ENCODE data around the gene PPP2R5D.
"Not testable (repeated sequence)": the region's sequence is repeated elsewhere in the genome, so short reads cannot be mapped to it uniquely, and the experiment has no call there.

The PPP2R5D gene

DNA sequence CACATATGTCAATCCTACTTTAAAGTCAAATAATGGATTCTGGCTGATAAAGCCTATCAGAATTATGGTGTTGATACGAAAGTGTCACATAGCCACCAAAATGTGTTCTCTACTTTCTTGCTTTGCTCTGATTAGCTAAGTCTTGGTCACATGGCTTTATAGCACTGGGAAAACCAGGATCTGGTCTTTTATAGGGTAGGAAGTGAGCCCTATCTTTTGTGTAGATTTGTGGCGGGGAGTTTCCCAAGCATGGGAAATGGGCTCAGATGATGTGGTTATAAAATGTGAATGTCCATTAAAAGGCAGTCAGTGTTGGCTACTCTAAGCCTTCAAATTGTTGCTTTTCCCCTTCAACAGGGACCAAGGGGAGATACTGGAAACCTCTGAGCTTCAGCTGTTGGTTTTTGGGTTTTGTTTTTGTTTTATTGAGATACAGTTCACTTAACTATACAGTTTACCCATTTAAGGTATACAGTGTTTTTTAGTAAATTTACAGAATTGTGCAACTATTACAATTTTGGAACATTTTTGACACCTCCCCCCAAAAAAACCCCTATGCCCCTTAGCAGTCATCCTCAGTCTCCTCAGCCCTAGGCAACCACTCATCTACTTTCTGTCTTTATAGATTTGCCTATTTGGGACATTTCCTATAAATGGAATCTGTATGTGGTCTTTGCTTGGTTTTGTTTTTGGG is 49.3 kb downstream of the PPP2R5D start:
- no peak for DNase-seq

GRCh38 chr6:43034190-43034525 is 49.8 kb downstream of the PPP2R5D start:
- no peak for DNase-seq

DNA sequence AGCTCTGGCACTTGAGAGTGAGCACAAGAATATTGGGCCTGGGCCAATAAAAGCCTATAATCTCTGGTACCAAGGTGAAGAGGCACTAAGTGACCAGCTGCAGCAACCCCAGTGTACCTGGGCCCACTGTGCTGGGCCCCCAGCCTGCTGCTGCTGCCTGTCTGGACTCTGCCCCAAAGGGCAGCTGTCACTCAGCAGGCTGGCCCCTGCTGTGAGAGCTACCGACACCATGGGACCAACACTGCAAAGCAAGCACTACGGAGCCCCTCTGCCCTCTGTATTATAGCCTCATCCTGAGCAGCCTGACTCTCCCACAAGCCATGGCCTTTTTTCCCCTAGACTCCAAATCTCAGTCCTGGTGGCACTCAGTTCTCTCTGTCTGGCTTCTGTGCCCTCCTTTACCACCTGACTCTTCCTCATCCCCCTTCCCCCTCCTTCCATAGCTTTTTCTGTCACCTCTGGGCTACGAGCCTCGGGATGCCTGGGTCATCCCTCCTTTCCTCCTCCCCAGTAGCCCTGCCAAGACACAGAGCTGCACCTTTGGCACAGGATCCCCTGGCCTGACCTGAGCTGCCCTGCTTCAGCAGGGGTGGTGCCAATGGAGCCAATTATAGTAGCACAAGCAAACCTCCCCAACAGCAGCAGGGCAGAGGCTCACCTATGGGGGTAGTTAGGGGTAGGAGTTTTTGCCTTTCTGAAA is 51.3 kb downstream of the PPP2R5D start:
- DNase-seq: no peak

DNA sequence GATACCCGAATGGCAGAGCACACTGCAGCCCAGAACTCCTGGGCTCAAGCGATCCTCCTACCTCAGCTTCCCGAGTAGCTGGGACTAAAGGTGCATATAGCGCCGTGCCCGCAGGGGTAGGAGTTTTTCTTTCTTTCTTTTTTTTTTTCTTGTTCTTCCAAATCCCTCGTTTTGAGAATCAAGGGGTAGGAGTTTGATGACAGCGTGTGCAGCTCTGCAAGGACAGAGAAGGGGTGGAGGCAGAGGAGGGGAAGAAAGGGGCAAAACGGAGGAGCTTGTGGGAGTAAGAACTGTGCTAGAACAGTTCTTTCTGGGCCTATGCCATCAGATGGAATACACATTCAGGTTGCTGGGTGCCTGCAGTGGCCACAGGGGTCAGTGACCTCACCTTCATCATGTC is 52.3 kb downstream of the PPP2R5D start:
- no peak for DNase-seq

DNA sequence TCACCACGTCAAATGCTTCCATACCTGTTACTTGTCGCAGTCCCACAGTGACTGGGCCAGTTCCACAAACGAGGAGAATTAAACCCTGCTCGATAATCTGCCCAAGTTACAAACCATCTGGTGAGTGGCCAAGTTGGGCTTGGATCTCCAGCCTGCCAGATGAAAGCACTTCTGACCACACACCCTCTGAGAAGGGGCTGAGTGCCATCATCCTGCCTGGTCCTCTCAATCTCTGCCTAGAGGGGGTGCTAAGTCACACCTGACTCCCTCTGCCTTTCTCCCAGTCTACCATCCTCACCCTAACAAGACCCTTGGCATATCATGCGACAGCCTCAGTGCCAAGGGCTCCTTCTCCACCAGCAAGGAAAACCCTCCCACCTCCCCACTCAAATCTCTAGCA is 52.8 kb downstream of the PPP2R5D start:
- no peak for DNase-seq

DNA sequence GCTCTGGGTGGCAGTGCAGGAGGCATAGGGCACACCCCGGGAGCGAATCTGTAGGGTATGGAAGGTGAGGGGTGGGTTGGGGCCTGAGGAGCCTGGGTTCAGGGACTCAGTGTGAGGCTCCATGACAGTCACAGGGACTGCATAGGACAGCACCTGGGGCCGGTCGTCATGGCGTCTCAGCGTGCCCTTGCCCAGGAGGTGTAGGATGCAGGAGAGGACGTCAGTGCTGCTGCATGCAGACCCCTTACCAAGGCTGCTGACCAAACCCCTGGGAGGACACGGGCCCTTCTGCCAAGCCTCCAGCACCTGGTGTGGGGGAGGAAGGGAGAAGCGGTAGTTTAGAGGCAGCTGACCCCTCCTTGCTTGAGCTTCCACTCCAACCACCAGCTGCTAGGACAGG is 53.3 kb downstream of the PPP2R5D start:
- DNase-seq: no peak

GRCh38 chr6:43038727-43039126 is 54.4 kb downstream of the PPP2R5D start:
- DNase-seq: no peak

GRCh38 chr6:43040542-43041257 is 56.3 kb downstream of the PPP2R5D start:
- DNase-seq: no peak

- not testable (repeated sequence) for DNase-seq
Observed at GRCh38 chr6:43041475-43041874, 57.1 kb downstream of the PPP2R5D start.

GRCh38 chr6:43043310-43043709 is 58.9 kb downstream of the PPP2R5D start:
- DNase-seq: no peak

DNA sequence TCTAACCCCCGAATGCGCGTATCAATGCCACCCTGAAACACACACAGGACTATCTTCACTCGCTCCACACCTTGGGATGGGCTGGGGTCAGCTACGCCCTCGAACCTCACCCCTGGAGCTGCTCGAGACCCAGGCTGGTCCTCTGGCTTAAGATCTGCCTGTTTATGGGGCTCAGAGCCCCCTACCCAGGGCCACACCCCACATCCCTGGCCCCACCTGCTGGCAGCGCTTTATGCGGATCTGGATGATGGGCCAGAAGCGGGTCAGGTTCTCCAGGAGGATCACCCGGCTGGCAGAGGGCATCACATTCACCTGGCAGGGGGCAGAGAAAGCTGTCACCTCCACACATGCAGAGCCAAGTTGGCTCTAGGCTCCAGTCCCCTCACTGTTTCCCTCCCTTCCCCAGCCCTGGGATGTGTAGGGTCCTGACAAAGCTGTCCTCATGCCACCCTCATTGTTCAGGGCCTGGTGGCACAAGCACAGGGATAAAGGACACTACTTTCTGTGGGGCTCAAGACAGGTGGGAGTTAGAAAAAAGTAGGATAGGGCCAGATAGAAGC is 61.1 kb downstream of the PPP2R5D start:
- DNase-seq: no peak

DNA sequence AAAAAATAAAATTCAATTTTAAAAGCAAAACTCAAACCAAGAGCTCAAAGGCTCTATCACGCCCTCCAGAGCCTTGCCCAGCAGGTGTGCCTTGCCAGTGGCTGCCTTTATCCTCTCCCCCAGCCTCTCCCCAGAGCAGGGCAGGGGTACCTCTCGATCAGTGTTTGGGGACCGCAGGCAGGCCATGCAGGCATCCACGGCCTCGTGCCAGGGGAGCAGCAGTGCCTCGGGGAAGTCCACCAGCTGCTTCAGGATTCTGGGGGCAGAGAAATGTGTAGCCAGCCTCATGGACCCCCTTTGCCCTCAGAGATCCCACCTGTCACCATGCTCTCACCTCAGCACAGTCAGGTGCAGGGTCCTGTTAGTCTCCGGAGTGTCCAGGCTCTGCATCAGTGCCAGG is 63.6 kb downstream of the PPP2R5D start:
- no peak for DNase-seq

GRCh38 chr6:43050981-43051380 is 66.6 kb downstream of the PPP2R5D start:
- no peak for DNase-seq

DNA sequence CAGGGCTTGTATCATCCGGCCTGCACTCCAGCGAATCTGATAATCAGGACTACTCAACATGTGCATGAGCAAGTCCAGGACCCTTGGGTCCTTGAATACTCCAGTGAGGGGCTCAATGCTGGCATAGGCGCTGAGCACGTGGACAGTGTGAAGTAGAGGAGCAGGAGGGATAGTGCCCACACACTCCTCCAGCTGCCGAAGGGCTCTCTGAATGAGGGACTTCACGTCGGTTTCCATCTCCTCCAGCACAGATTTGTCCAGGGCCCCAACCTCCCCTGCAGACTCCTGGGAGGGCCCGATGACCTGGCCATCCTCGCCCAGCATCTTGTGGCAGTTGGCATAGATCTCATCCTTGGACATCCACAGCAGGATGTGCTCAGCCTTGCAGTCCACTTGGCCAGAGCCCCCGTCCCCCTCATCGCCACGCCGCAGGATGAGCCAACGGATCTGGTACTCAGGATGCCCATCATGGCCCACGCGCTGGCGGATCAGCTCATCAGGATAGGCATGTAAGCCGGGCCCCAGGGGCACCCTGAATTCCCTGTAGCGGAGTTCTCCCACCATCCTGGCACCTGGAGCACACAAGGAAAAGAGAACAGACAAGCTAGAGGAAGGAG is 68.0 kb downstream of the PPP2R5D start:
- DNase-seq: no peak

- DNase-seq: no peak
Observed at GRCh38 chr6:43052842-43053544, 68.6 kb downstream of the PPP2R5D start.

DNA sequence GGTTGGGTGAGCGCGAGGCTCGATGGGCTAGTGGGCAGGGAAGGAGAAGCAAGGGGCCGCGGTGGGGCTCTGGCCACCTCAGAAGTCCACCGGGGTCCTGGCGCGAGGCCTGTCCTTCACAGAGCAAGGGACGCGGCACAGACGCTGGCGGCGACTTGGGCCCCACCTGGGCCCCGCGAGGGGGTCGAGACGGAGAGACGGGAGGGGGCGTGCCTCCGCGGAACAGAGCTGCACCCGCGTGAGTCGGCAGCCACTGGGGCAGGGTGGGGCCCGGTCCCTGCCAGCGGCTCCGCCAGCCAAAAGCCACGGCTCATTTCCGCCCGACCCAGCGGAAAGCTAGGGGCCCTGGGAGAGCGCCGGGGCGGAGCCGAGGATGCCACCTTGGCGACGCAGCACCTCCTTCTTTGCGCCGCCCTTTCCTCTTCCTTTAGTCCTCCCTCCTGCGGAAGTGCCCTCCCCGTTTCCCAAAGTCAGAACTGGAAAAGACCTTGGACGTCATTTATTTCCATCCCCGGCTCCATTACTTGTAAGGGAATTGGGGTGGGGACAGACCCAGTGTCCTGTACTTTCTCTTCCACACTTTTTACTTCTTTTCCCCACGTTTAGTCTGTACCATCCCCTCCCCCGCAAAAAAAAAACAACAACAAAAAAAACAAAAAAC is 69.3 kb downstream of the PPP2R5D start, which contains the start of gene CUL7:
CUL7 (minus strand) TSS at position 307 of the 661 bp plus-strand sequence. CDS start 1,063 bp downstream, outside the sequence.
- peak; percentile 75 for DNase-seq

DNA sequence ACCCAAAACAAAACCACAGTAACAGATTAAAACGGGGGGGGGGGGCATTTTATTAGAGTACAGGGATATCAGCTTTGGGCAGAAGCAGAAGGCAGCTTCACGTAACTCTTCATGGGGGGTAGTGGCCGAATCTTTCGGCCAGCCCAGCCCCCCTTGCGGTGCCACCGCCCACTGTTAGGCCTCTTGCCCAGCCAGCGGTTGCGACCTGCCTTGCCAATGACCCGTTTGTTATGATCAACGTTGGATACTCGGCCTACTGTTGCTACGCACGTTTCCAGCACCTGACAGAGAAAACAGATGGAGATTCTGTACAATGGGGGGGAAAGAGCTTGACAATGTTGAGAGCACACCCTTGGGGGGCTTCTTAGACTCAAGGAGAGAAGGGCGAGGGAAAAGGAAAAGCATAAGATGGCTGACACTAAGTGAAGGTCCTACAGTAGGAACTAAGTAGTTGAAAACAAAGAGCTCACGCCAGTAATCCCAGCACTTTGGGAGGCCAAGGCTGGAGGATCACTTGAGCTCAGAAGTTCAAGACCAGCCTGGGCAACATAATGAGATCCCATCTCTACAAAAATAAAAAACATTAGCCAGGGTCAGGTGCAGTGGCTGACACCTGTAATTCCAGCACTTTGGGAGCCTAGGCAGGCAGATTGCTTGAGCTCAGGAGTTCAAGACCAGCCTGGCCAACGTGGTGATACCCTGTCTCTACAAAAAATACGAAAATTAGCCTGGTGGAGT is 70.0 kb downstream of the PPP2R5D start:
- no peak for DNase-seq

- DNase-seq: no peak
Observed at GRCh38 chr6:43055966-43056365, 71.6 kb downstream of the PPP2R5D start.

GRCh38 chr6:43058531-43058930 is 74.2 kb downstream of the PPP2R5D start:
- no peak for DNase-seq

DNA sequence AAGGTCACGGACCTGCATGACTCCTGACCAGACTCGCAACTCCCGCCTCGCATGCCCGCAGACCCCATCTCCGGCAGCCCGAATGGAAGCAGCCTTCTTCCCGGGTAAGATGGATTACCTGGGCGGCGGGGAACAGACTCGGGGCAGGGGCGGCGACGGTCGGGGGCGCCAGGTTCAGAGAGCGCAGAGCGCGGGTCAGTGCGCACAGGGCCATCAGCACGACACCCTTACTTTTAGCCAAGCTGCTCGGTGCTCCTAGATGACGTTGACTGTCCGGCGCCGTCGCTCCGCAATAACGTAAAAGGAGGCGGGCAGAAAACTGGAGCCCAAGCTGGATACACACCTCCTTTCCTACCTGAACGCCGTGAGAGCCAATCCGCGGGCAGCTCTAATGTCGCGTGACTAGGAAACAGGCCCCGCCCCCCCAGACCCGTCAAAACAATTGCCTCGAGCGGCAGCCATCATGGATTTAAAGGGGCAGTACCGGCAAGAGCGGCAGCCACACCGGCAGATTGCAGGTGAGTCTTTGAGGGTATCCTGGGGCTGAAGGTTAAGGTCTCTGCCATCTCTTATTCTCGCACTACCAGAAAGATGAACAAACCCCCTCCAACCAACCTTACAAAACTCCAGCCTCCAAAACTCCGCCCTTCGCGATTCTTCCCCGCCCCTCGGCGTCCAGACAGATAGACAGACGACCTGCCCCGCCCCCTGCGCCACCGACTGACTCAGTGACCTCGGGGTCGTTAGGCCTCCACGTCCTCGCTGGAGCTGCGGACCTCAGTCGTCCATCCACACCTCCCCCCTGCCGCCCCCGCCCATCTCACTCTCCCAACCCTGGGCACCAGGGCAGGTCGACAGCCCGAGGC is 75.0 kb downstream of the PPP2R5D start, which contains the start of the genes KLC4 and MRPL2:
KLC4 (plus strand) TSS at position 464 of the 866 bp plus-strand sequence. CDS start 1,705 bp downstream, outside the sequence.
MRPL2 (minus strand) TSS at position 267 of the 866 bp plus-strand sequence; CDS start at position 214, 53 bp downstream.
- DNase-seq: peak; percentile 98
